Esophagus muscularis mucosa (tissue), 4 donors: Measurements from ENCODE around the gene PFDN5. TPM values are rescaled to one million over a fixed set of nuclear protein-coding genes. Genes with fewer than 3 reads are reported as not detected.

Experiments used
- DNase-seq: peaks from one replicate; pipeline ENCODE4 v3.0.0-alpha.2; 2017; ENCODE audit errors: extremely low spot score
- H3K27ac ChIP-seq, 4 donors: fragments of 200-600 bp; sonication (generic); replicated peaks in 1 of 4; 1 replicate in 3 of 4; 2 replicates in 1 of 4; pipeline ENCODE4 v1.5.1; 2016 to 2019; ENCODE audit warnings: mild to moderate bottlenecking in 1 of 4
- H3K27me3 ChIP-seq, 4 donors: fragments of 200-600 bp; sonication (generic); one replicate each; pipeline versions ENCODE4 v1.5.1 to v1.6.0; 2016 to 2019
- H3K36me3 ChIP-seq, 4 donors: fragments of 200-600 bp; sonication (generic); one replicate each; pipeline ENCODE4 v1.5.1; 2016 to 2019
- H3K4me1 ChIP-seq, 4 donors: fragments of 200-600 bp; sonication (generic); one replicate each; pipeline ENCODE4 v1.5.1; 2016 to 2019
- H3K4me3 ChIP-seq, 4 donors: fragments of 200-600 bp; sonication (generic); 1 replicate in 2 of 4; 2 replicates in 2 of 4; pipeline ENCODE4 v1.5.1; 2016 to 2019; ENCODE audit warnings: mild to moderate bottlenecking in 4 of 4, moderate library complexity in 1 of 4
- H3K9me3 ChIP-seq, 4 donors: fragments of 200-600 bp; sonication (generic); 1 replicate in 3 of 4; 2 replicates in 1 of 4; pipeline ENCODE4 v1.5.1; 2016 to 2019
- CTCF ChIP-seq, 3 experiments: fragments of 200-600 bp in 2 of 3; fragments of 450-650 bp in 1 of 3; sonication (generic) in 2 of 3; IDR thresholded peaks; one replicate each; pipeline ENCODE4 v1.5.1; 2017 to 2019; ENCODE audit warnings: antibody characterized with exemption in 3 of 3, mild to moderate bottlenecking in 2 of 3, moderate library complexity in 1 of 3
- EP300 ChIP-seq: sonication (generic); formaldehyde crosslinking; IDR thresholded peaks from one replicate; pipeline ENCODE4 v1.6.1; 2017; ENCODE audit warnings: antibody characterized with exemption
- POLR2A ChIP-seq: fragments of 450-650 bp; IDR thresholded peaks from one replicate; pipeline ENCODE4 v1.6.1; 2017; ENCODE audit warnings: antibody characterized with exemption, moderate library complexity, mild to moderate bottlenecking, low read depth
- POLR2AphosphoS5 ChIP-seq, 2 donors: sonication (generic); formaldehyde crosslinking; IDR thresholded peaks; one replicate each; pipeline ENCODE4 v1.6.1; 2017; ENCODE audit warnings: antibody characterized with exemption in 2 of 2
- WGBS: methylation state at CpG from one replicate; pipeline ENCODE4 v1.1.5; 2018; 5-methylcytosine and 5-hydroxymethylcytosine counted together
- intact Hi-C: fragments of 100-400 bp; cut with DNase I; formaldehyde crosslinking; loops from one replicate; pipeline ENCODE4 v1.15.1; 2023
- total RNA-seq, 4 donors: library from RNA; depleted of rRNA; stranded (reverse); fragments of >200 nt; gene quantifications; one replicate each; pipeline versions ENCODE4 v1.1.0 to v1.2.1, GENCODE V29; 2016

PFDN5 gene
- total RNA-seq, 4 donors from 2014 or later: 446 to 812 (median 631) TPM

GRCh38 chr12:53333845-53334244 lies 38.5 kb downstream of the PFDN5 start:
- no peaks in the 10 kb centered on the region for H3K36me3 ChIP-seq
- 75% methylated on average over 4 of the region's 7 CpGs for WGBS
- H3K27ac ChIP-seq: no peak overlapping the region
- no peaks in the 10 kb centered on the region for H3K4me1 ChIP-seq
- intact Hi-C loops: no loop called here
- H3K9me3 ChIP-seq: no peaks in the 10 kb centered on the region
- no peak overlapping the region for H3K4me3 ChIP-seq
- no peak for DNase-seq
- peaks cover 0 to 78% (median 14%) of the 10 kb centered on the region in 4 donors for H3K27me3 ChIP-seq
- TF ChIP-seq POLR2AphosphoS5 (IDR thresholded peaks at IDR 0.05) (no peak), EP300 (no peak), POLR2A (no peak), CTCF (IDR thresholded peaks at IDR 0.05) (no peak)

GRCh38 chr12:53334822-53335221 lies 39.5 kb downstream of the PFDN5 start:
- DNase-seq: no peak
- Histone ChIP-seq H3K36me3 (no peaks in the 10 kb centered on the region), H3K9me3 (no peaks in the 10 kb centered on the region), H3K4me1 (no peaks in the 10 kb centered on the region), H3K27ac (no peak overlapping the region), H3K4me3 (no peak overlapping the region), H3K27me3 (peaks cover 0 to 80% (median 14%) of the 10 kb centered on the region in 4 donors)
- 74% methylated on average over 8 of the region's 8 CpGs for WGBS
- TF ChIP-seq POLR2A: no peak
- no peak for TF ChIP-seq POLR2AphosphoS5 (IDR thresholded peaks at IDR 0.05)
- TF ChIP-seq CTCF (IDR thresholded peaks at IDR 0.05): no peak
- no peak for TF ChIP-seq EP300
- intact Hi-C loops: no loop called here

GRCh38 chr12:53336181-53336681 lies 40.9 kb downstream of the PFDN5 start, which contains the start of gene SP7:
SP7 (minus strand) TSS chr12:53336354; CDS start chr12:53335646, 708 bp downstream.
- H3K4me3 ChIP-seq: no peak within 1 kb of the TSS
- intact Hi-C loops: no loop called here
- TF ChIP-seq POLR2AphosphoS5 (IDR thresholded peaks at IDR 0.05): no peak
- no peak for TF ChIP-seq CTCF (IDR thresholded peaks at IDR 0.05)
- no peak for TF ChIP-seq POLR2A
- TF ChIP-seq EP300: no peak
- H3K4me1 ChIP-seq: no peaks in the 10 kb centered on the region
- no peak within 1 kb of the TSS for H3K27ac ChIP-seq
- WGBS: 44% methylated on average over 15 of the region's 15 CpGs
- peaks cover 0 to 80% (median 14%) of the 10 kb centered on the region in 4 donors for H3K27me3 ChIP-seq
- no peaks in the 10 kb centered on the region for H3K36me3 ChIP-seq
- DNase-seq: no peak
- no peaks in the 10 kb centered on the region for H3K9me3 ChIP-seq

- 33% methylated on average over 11 of the region's 11 CpGs for WGBS
- peaks cover 0 to 62% (median 14%) of the 10 kb centered on the region in 4 donors for H3K27me3 ChIP-seq
Observed at GRCh38 chr12:53338017-53338416, 42.7 kb downstream of the PFDN5 start.

More at GRCh38 chr12:53338017-53338416, 42.7 kb downstream of the PFDN5 start:
- Histone ChIP-seq H3K36me3 (no peaks in the 10 kb centered on the region), H3K27ac (no peak overlapping the region), H3K4me1 (no peaks in the 10 kb centered on the region), H3K9me3 (no peaks in the 10 kb centered on the region), H3K4me3 (no peak overlapping the region)
- TF ChIP-seq EP300: no peak
- TF ChIP-seq POLR2A: no peak
- TF ChIP-seq CTCF (IDR thresholded peaks at IDR 0.05): no peak
- no peak for TF ChIP-seq POLR2AphosphoS5 (IDR thresholded peaks at IDR 0.05)
- DNase-seq: no peak
- intact Hi-C loops: no loop called here
